BJ (cell line): Measurements from ENCODE around the gene DCAF6. TPM values are rescaled to one million over a fixed set of nuclear protein-coding genes. Genes with fewer than 3 reads are reported as not detected.

ENCODE experiments used
- CTCF ChIA-PET: fragments of 350-600 bp; formaldehyde crosslinking; extraction: SDS; loops from one replicate; lab custom pipeline; 2021; ENCODE audit warnings: antibody characterized with exemption, inconsistent platforms; lab: Yijun Ruan, JAX
- POLR2A ChIA-PET: fragments of 300-600 bp; sonication (Branson Sonifier 250); formaldehyde crosslinking; extraction: SDS; loops from one replicate; lab custom pipeline; 2021; ENCODE audit warnings: antibody characterized with exemption; lab: Charles Lee
- DNase-seq: peaks from one replicate; pipeline ENCODE4 v3.0.0-alpha.2; 2011; ENCODE audit warnings: low read depth
- H3K27me3 ChIP-seq: 2 replicates; pipeline ENCODE4 v1.6.0; 2011; ENCODE audit warnings: low read length; ENCODE audit not compliant: control insufficient read depth, insufficient read depth
- H3K36me3 ChIP-seq: 2 replicates; pipeline ENCODE4 v1.5.1; 2011; ENCODE audit warnings: low read length; ENCODE audit not compliant: control insufficient read depth, insufficient read depth
- H3K4me3 ChIP-seq: 2 replicates; pipeline ENCODE4 v1.5.1; 2011; ENCODE audit warnings: low read depth, mild to moderate bottlenecking, control low read depth, low read length
- polyA plus RNA-seq: library from polyadenylated mRNA; depleted of rRNA; stranded (reverse); fragments of >200 nt; gene quantifications from 2 replicates; pipeline ENCODE4 v1.2.3, GENCODE V29; 2011
- TF ChIP-seq, protein P1 (sequence below): IDR thresholded peaks from 2 replicates; pipeline ENCODE4 v1.5.1; 2011; ENCODE audit warnings: low read depth, mild to moderate bottlenecking, control low read depth, inconsistent platforms, low read length, moderate library complexity; ENCODE audit not compliant: insufficient read depth

DCAF6 gene
- polyA plus RNA-seq, 1 experiment = 50.8 TPM

DNA sequence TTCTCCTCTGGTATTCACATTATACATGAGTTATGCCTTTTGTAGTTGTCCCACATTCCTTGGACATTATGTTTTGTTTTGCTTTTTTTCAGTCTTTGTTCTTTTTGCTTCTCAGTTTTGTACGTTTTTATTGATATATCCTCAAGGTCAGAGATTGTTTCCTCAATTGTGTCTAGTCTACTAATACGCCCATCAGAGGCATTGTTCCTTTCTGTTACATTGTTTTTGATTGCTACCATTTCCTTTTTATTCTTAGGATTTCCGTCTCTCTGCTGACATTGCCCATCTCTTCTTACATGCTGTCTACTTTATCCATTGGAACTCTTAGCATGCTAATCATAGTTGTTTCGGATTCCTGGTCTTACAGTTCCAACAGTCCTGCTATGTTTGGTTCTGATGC is 28.2 kb downstream of the DCAF6 start:
- H3K4me3 ChIP-seq = no peak overlapping the region
- no peaks in the 10 kb centered on the region for H3K27me3 ChIP-seq
- DNase-seq = no peak
- TF ChIP-seq, protein P1, sequence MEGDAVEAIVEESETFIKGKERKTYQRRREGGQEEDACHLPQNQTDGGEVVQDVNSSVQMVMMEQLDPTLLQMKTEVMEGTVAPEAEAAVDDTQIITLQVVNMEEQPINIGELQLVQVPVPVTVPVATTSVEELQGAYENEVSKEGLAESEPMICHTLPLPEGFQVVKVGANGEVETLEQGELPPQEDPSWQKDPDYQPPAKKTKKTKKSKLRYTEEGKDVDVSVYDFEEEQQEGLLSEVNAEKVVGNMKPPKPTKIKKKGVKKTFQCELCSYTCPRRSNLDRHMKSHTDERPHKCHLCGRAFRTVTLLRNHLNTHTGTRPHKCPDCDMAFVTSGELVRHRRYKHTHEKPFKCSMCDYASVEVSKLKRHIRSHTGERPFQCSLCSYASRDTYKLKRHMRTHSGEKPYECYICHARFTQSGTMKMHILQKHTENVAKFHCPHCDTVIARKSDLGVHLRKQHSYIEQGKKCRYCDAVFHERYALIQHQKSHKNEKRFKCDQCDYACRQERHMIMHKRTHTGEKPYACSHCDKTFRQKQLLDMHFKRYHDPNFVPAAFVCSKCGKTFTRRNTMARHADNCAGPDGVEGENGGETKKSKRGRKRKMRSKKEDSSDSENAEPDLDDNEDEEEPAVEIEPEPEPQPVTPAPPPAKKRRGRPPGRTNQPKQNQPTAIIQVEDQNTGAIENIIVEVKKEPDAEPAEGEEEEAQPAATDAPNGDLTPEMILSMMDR = no peak
- ChIA-PET POLR2A (no interaction called here), CTCF (no interaction called here)
- no peaks in the 10 kb centered on the region; the same call in 1 of the 2 replicates for H3K36me3 ChIP-seq

DNA sequence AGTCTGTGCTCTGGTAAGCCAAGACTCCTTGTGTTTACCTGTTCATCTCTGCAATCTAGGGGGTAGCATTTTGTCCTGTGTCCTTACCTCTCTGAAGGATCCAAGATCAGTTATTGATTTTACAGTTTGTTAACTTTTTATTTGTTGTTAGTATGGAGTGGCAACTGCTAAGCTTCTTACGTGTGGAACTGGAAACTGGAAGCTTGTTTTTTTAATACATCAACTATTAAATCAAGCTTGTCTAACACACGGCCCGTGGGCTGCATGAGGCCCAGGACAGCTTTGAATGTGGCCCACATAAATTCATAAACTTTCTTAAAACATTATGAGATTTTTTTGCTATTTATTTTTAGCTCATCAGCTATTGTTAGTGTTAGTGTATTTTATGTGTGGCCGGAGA is 29.6 kb downstream of the DCAF6 start:
- peaks cover 2% of the 10 kb centered on the region; the same call in 1 of the 2 replicates for H3K36me3 ChIP-seq
- ChIA-PET CTCF (no interaction called here), POLR2A (no interaction called here)
- no peak overlapping the region for H3K4me3 ChIP-seq
- no peak for DNase-seq
- H3K27me3 ChIP-seq = no peaks in the 10 kb centered on the region
- TF ChIP-seq, protein P1 = no peak

DNA sequence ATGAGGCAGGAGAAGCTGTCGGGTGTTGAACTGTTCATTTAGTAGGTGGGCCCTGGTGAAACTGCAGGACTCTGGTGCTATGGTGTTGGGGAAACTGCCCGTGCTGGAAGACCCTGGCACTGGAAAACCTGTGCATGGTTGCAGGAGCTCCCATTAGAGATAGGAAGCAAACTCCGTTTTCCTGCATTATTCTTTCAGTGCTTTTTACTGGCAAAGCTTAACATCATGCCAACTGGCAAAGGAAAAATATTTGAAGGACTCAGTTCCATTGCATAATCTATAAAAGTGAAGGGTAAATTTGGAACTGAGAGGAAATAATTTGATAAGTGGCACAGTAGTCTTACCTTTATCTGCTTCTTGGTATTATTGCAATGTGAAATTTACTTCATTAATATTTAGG is 32.1 kb downstream of the DCAF6 start:
- TF ChIP-seq, protein P1 = no peak
- DNase-seq = no peak
- Histone ChIP-seq H3K4me3 (no peak overlapping the region), H3K36me3 (peaks cover 4% of the 10 kb centered on the region), H3K27me3 (no peaks in the 10 kb centered on the region)
- POLR2A ChIA-PET = no interaction called here
- CTCF ChIA-PET = no interaction called here

DNA sequence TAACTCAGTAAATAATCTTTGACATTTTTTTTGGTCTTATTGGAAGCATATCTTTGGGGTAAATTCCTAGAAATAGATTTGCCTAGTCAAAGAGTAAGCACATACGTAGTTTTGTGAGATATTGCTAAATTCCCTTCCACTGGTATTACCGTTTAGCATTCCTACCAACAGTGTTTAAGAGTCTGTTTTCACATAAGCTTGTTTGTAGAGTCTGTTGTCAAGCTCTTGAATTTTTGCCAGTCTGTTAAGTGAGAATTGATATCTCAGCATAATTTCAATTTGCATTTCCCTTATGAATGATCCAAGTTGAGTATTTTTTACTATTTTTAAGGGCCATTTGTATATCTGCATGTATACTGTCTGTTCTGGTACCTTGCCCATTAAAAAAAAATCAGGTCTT is 37.3 kb downstream of the DCAF6 start:
- CTCF ChIA-PET = no interaction called here
- TF ChIP-seq, protein P1 = no peak
- peaks cover 11% of the 10 kb centered on the region for H3K36me3 ChIP-seq
- DNase-seq = no peak
- H3K4me3 ChIP-seq = no peak overlapping the region
- H3K27me3 ChIP-seq = no peaks in the 10 kb centered on the region
- POLR2A ChIA-PET = no interaction called here

- CTCF ChIA-PET = no interaction called here
- H3K4me3 ChIP-seq = no peak overlapping the region
- TF ChIP-seq, protein P1 = no peak
- POLR2A ChIA-PET = no interaction called here
- H3K36me3 ChIP-seq = peaks cover 10% of the 10 kb centered on the region
- no peak for DNase-seq
- no peaks in the 10 kb centered on the region for H3K27me3 ChIP-seq
Measured at GRCh38 chr1:167974698-167975097, 38.2 kb downstream of the DCAF6 start.
